ENCODE results near the gene LSG1. TPM values are rescaled to one million over a fixed set of nuclear protein-coding genes. Genes with fewer than 3 reads are reported as not detected.

LSG1 gene
- total RNA-seq, 1 experiment from 2014 or later: 45.8 TPM

- no peak for TF ChIP-seq ARID4B (CRISPR knock-in tag; IDR thresholded peaks at IDR 0.05; ENCODE audit: borderline replicate concordance)
- no peak for TF ChIP-seq E2F4 (CRISPR knock-in tag; IDR thresholded peaks at IDR 0.05; ENCODE audit: borderline replicate concordance, low read depth)
- no peak for TF ChIP-seq NFATC4 (CRISPR knock-in tag; IDR thresholded peaks at IDR 0.05)
- TF ChIP-seq KAT7 (CRISPR knock-in tag; IDR thresholded peaks at IDR 0.05; ENCODE audit: borderline replicate concordance): no peak
Measured at GRCh38 chr3:194702545-194702944, 30.6 kb upstream of the LSG1 start (continued).

DNA sequence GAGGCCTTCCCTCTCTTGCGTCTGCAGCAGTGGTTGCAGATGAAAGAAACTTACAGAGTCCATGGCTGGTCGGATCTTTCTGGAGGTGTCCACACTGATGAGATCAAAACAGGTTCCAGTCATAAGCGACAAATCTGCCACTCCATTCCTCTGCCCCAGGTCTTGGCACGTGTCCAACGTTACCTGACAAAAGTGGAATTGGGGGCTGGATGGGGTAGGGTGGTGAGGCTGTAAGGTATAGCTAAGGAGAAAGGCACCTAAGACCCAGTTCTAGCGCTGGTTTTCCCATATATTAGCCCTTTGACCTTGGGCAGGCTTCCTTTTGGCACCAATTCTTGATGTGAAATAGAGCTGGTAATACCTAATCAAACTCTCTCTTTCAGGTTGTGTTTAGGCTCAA is 24.7 kb upstream of the LSG1 start:
- Mint-ChIP-seq H3K27ac (no peak overlapping the region), H3K9me3 (peaks cover 15% of the 10 kb centered on the region), H3K4me3 (no peak overlapping the region), H3K36me3 (peaks cover 3% of the 10 kb centered on the region; the same call in 1 of the 2 replicates), H3K4me1 (peaks cover 9% of the 10 kb centered on the region), H3K27me3 (ENCODE audit: low read depth) (peaks cover 5% of the 10 kb centered on the region)
- DNase-seq (ENCODE audit: low spot score) (no peak), ATAC-seq (no peak)
- TF ChIP-seq ZNF671 (CRISPR knock-in tag; IDR thresholded peaks at IDR 0.05): no peak
- ChIA-PET POLR2A (no interaction called here), CTCF (interaction anchor here (0.8 to 1.4 kb wide), 3 partner anchors 10 to 25 kb away, joined by 3 to 5 read pairs (median 3); partner anchors contain the start of gene LSG1)

DNA sequence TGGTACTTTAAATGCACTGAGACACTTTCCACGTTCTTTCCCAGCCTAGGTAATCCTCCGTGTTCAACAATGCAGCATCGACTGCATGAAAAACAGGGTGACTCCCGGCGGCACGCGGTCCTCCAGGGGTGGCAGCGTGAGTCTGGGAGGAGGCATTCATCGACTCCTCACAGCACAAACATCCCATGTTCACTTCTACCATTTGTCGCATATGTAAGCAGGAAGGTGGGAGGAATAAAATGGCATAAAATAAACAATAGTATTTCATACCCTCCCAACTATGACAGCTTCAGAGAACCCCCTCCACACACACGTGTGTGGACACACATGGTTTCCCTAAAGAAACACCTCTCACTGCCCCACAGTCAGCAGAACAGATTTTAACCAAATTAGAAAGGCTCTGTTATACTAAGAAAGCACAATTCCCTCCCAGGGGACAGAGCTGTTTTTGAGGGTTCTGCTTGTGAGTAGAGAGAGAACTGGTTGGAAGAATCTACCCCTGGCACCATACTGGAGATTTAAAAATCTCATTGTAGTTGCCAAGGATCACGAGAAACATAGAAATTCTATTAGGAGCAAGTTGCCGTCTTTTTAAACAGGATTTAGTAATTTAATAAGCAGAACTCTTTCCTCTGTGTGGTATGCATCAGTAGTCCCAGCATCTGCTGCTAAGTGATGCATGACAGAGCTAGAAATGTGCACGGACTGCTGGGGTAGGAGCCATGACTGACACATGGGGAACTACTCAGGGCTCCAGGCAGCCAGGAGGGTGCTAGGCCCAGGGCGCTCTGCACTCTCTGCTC is 19.7 kb upstream of the LSG1 start:
- H3K36me3 Mint-ChIP-seq: no peaks in the 10 kb centered on the region
- H3K27ac Mint-ChIP-seq: no peak overlapping the region
- DNase-seq (ENCODE audit: low spot score) (no peak), ATAC-seq (no peak)
- peaks cover 33% of the 10 kb centered on the region for H3K4me1 Mint-ChIP-seq
- CTCF ChIA-PET: no interaction called here
- no peaks in the 10 kb centered on the region for H3K9me3 Mint-ChIP-seq
- H3K27me3 Mint-ChIP-seq (ENCODE audit: low read depth): peaks cover 12% of the 10 kb centered on the region
- no peak overlapping the region for H3K4me3 Mint-ChIP-seq
- POLR2A ChIA-PET: interaction anchor here (1.0 kb wide), 1 partner anchor 15 kb away, joined by 3 read pairs; no protein-coding TSS in a partner anchor
- TF ChIP-seq AFF4 (CRISPR knock-in tag; IDR thresholded peaks at IDR 0.05; ENCODE audit: borderline replicate concordance) (no peak), ETV6 (CRISPR knock-in tag; IDR thresholded peaks at IDR 0.05) (no peak), MAX (CRISPR knock-in tag; IDR thresholded peaks at IDR 0.05) (no peak), SMAD3 (CRISPR knock-in tag; IDR thresholded peaks at IDR 0.05; ENCODE audit: borderline replicate concordance) (no peak), ZNF671 (CRISPR knock-in tag; IDR thresholded peaks at IDR 0.05) (no peak), ZNF512 (CRISPR knock-in tag; IDR thresholded peaks at IDR 0.05; ENCODE audit: borderline replicate concordance) (no peak), ZNF219 (CRISPR knock-in tag; IDR thresholded peaks at IDR 0.05; ENCODE audit: borderline replicate concordance) (no peak), NR3C1 (CRISPR knock-in tag; conservative IDR thresholded peaks at IDR 0.05; ENCODE audit: low read depth) (no peak), TP53 (CRISPR knock-in tag; IDR thresholded peaks at IDR 0.05) (no peak), NFE2L1 (CRISPR knock-in tag; IDR thresholded peaks at IDR 0.05) (no peak), STAT6 (CRISPR knock-in tag; conservative IDR thresholded peaks at IDR 0.05; ENCODE audit: low read depth) (no peak)
- TF ChIP-seq, protein P1, sequence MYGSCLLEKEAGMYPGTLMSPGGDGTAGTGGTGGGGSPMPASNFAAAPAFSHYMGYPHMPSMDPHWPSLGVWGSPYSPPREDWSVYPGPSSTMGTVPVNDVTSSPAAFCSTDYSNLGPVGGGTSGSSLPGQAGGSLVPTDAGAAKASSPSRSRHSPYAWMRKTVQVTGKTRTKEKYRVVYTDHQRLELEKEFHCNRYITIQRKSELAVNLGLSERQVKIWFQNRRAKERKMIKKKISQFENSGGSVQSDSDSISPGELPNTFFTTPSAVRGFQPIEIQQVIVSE (CRISPR knock-in tag; IDR thresholded peaks at IDR 0.05; ENCODE audit: borderline replicate concordance): no peak
